Neural progenitor cell (in vitro differentiated cells): ENCODE data around the gene OOSP4A. TPM values are rescaled to one million over a fixed set of nuclear protein-coding genes. Genes with fewer than 3 reads are reported as not detected.

Experiments
- DNase-seq: peaks from one replicate; pipeline ENCODE4 v3.0.0-alpha.2; 2016; ENCODE audit warnings: low spot score
- H2AFZ ChIP-seq: fragments of 200-600 bp; sonication (generic); replicated peaks from 2 replicates; pipeline ENCODE4 v1.6.1; 2016; ENCODE audit warnings: antibody characterized with exemption
- H3F3A ChIP-seq: fragments of 200-600 bp; sonication (generic); 2 replicates; pipeline ENCODE4 v1.6.1; 2016; ENCODE audit warnings: antibody characterized with exemption, low read depth
- H3K27ac ChIP-seq: fragments of 200-600 bp; sonication (generic); 2 replicates; pipeline ENCODE4 v1.5.1; 2016; ENCODE audit warnings: mild to moderate bottlenecking
- H3K27me3 ChIP-seq: fragments of 200-600 bp; sonication (generic); 2 replicates; pipeline ENCODE4 v1.6.1; 2016; ENCODE audit warnings: mild to moderate bottlenecking, moderate library complexity
- H3K36me3 ChIP-seq: fragments of 200-600 bp; sonication (generic); 2 replicates; pipeline ENCODE4 v1.5.1; 2016
- H3K4me1 ChIP-seq: fragments of 200-600 bp; sonication (generic); 2 replicates; pipeline ENCODE4 v1.6.1; 2016; ENCODE audit warnings: mixed run types
- H3K4me2 ChIP-seq: fragments of 200-600 bp; sonication (generic); 2 replicates; pipeline ENCODE4 v1.6.1; 2016
- H3K4me3 ChIP-seq: fragments of 200-600 bp; sonication (generic); 2 replicates; pipeline ENCODE4 v1.5.1; 2016
- H3K79me2 ChIP-seq: fragments of 200-600 bp; sonication (generic); 2 replicates; pipeline ENCODE4 v1.6.1; 2016; ENCODE audit warnings: low read depth
- H3K9ac ChIP-seq: fragments of 200-600 bp; sonication (generic); 2 replicates; pipeline ENCODE4 v1.6.1; 2016
- H3K9me3 ChIP-seq: fragments of 200-600 bp; sonication (generic); 2 replicates; pipeline ENCODE4 v1.5.1; 2016; ENCODE audit warnings: low read depth
- H4K20me1 ChIP-seq: fragments of 200-600 bp; sonication (generic); 2 replicates; pipeline ENCODE4 v1.6.1; 2016; ENCODE audit warnings: low read depth
- H3K27ac Mint-ChIP-seq: 3 replicates; pipeline ENCODE4 v1.8.0; 2021; ENCODE audit warnings: mixed read lengths
- H3K27me3 Mint-ChIP-seq: 2 replicates; pipeline ENCODE4 v1.8.0; 2022; ENCODE audit warnings: low read depth, mild to moderate bottlenecking, inconsistent platforms, moderate library complexity, mixed read lengths; ENCODE audit not compliant: insufficient read depth
- H3K36me3 Mint-ChIP-seq: 3 replicates; pipeline ENCODE4 v1.8.0; 2021; ENCODE audit warnings: mixed read lengths
- H3K4me1 Mint-ChIP-seq: 3 replicates; pipeline ENCODE4 v1.8.0; 2021; ENCODE audit warnings: mixed read lengths
- H3K4me3 Mint-ChIP-seq: 3 replicates; pipeline ENCODE4 v1.8.0; 2021; ENCODE audit warnings: mild to moderate bottlenecking, moderate library complexity, mixed read lengths
- H3K9me3 Mint-ChIP-seq: 3 replicates; pipeline ENCODE4 v1.8.0; 2020; ENCODE audit warnings: mixed read lengths
- EZH2 ChIP-seq: fragments of 200-600 bp; sonication (generic); IDR thresholded peaks from 2 replicates; pipeline ENCODE4 v1.6.1; 2017; ENCODE audit warnings: antibody characterized with exemption, mild to moderate bottlenecking, moderate library complexity
- EZH2phosphoT487 ChIP-seq: fragments of 200-600 bp; sonication (generic); IDR thresholded peaks from 2 replicates; pipeline ENCODE4 v1.6.1; 2017; ENCODE audit warnings: antibody characterized with exemption
- total RNA-seq: library from RNA; depleted of rRNA; stranded (reverse); fragments of >200 nt; gene quantifications from 2 replicates; pipeline ENCODE4 v1.2.3, GENCODE V29; 2015; ENCODE audit warnings: low replicate concordance
- TF ChIP-seq, protein P1 (sequence below): fragments of 200-600 bp; sonication (generic); IDR thresholded peaks from 2 replicates; pipeline ENCODE4 v1.5.1; 2017; ENCODE audit warnings: antibody characterized with exemption, mild to moderate bottlenecking

The OOSP4A gene
- total RNA-seq, 1 donor from 2014 or later, result not detected

GRCh38 chr11:60003729-60004128 lies 39.9 kb downstream of the OOSP4A start:
- Mint-ChIP-seq H3K4me3 (no peak overlapping the region), H3K36me3 (no peaks in the 10 kb centered on the region), H3K9me3 (no peaks in the 10 kb centered on the region), H3K27ac (no peak overlapping the region), H3K4me1 (no peaks in the 10 kb centered on the region), H3K27me3 (no peaks in the 10 kb centered on the region)
- Histone ChIP-seq H3K79me2 (no peaks in the 10 kb centered on the region), H3K4me2 (no peak overlapping the region), H3K4me3 (no peak overlapping the region), H3K9me3 (no peaks in the 10 kb centered on the region), H2AFZ (no peak overlapping the region), H3K27me3 (no peaks in the 10 kb centered on the region), H3F3A (no peaks in the 10 kb centered on the region), H3K27ac (no peak overlapping the region), H4K20me1 (no peaks in the 10 kb centered on the region), H3K4me1 (no peaks in the 10 kb centered on the region), H3K9ac (no peak overlapping the region), H3K36me3 (no peaks in the 10 kb centered on the region)
- TF ChIP-seq, protein P1, sequence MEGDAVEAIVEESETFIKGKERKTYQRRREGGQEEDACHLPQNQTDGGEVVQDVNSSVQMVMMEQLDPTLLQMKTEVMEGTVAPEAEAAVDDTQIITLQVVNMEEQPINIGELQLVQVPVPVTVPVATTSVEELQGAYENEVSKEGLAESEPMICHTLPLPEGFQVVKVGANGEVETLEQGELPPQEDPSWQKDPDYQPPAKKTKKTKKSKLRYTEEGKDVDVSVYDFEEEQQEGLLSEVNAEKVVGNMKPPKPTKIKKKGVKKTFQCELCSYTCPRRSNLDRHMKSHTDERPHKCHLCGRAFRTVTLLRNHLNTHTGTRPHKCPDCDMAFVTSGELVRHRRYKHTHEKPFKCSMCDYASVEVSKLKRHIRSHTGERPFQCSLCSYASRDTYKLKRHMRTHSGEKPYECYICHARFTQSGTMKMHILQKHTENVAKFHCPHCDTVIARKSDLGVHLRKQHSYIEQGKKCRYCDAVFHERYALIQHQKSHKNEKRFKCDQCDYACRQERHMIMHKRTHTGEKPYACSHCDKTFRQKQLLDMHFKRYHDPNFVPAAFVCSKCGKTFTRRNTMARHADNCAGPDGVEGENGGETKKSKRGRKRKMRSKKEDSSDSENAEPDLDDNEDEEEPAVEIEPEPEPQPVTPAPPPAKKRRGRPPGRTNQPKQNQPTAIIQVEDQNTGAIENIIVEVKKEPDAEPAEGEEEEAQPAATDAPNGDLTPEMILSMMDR, result no peak
- TF ChIP-seq EZH2phosphoT487, result no peak
- no peak for TF ChIP-seq EZH2
- DNase-seq, result no peak

DNA sequence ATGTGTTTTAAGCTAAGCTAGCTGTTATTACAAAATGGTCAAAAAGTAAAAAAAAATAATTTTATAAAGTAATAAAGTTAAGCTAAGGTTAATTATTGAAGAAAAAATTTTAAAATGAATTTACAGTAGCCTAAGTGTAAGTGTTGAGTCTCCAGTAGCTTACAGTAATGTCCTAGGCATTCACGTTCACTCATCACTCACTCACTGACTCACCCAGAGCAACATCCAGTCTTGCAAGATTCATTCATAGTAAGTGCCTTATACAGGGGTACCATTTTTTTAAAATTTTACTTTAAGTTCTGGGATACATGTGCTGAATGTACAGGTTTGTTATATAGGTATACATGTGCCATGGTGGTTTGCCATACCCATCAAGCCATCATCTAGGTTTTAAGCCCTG lies 41.5 kb downstream of the OOSP4A start:
- no peaks in the 10 kb centered on the region for H3K9me3 ChIP-seq
- TF ChIP-seq EZH2 (no peak), EZH2phosphoT487 (no peak)
- TF ChIP-seq, protein P1, result no peak
- Mint-ChIP-seq H3K9me3 (no peaks in the 10 kb centered on the region), H3K27ac (no peak overlapping the region), H3K27me3 (no peaks in the 10 kb centered on the region), H3K4me1 (peaks cover 2% of the 10 kb centered on the region), H3K4me3 (no peak overlapping the region), H3K36me3 (no peaks in the 10 kb centered on the region)
- no peaks in the 10 kb centered on the region for H3F3A ChIP-seq
- no peak overlapping the region for H3K27ac ChIP-seq
- no peaks in the 10 kb centered on the region for H3K79me2 ChIP-seq
- H3K36me3 ChIP-seq, result no peaks in the 10 kb centered on the region
- H4K20me1 ChIP-seq, result no peaks in the 10 kb centered on the region
- no peaks in the 10 kb centered on the region for H3K4me1 ChIP-seq
- no peak for DNase-seq
- no peak overlapping the region for H3K4me3 ChIP-seq
- H3K27me3 ChIP-seq, result no peaks in the 10 kb centered on the region
- H3K9ac ChIP-seq, result no peak overlapping the region
- no peak overlapping the region for H3K4me2 ChIP-seq
- H2AFZ ChIP-seq, result no peak overlapping the region

DNA sequence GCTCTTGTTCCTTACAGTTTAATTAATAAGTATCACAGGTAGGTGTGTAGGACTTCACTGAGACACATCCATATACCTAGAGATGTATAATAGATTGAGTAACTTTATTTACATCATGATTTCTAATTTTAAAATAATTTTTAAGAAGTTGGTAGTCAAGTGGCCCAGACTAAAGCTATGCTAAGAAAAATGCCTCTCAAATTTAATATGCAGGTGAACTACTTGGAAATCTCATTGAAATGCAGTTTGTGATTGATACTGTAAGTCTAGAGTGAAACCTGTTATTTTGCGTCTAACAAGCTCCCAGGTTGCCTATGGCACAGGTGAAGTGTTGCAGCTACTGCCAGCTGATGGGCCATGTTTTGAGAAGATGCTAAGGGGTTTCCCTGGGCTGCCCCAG lies 53.0 kb downstream of the OOSP4A start, which contains the start of gene OOSP4B:
Gene OOSP4B, plus strand, starts transcription at position 301 of the 400 bp plus-strand sequence.
- no peak for TF ChIP-seq EZH2
- TF ChIP-seq, protein P1, result no peak
- no peak for TF ChIP-seq EZH2phosphoT487
- Mint-ChIP-seq H3K4me1 (no peaks in the 10 kb centered on the region), H3K36me3 (no peaks in the 10 kb centered on the region), H3K9me3 (peaks cover 4% of the 10 kb centered on the region), H3K27me3 (no peaks in the 10 kb centered on the region), H3K4me3 (no peak within 1 kb of the TSS), H3K27ac (no peak within 1 kb of the TSS)
- H3K9me3 ChIP-seq, result peaks cover 2% of the 10 kb centered on the region
- no peaks in the 10 kb centered on the region for H3K36me3 ChIP-seq
- no peaks in the 10 kb centered on the region for H3K27me3 ChIP-seq
- H3K4me3 ChIP-seq, result no peak within 1 kb of the TSS
- H2AFZ ChIP-seq, result no peak within 1 kb of the TSS
- no peak for DNase-seq
- no peaks in the 10 kb centered on the region for H3K79me2 ChIP-seq
- H3K4me1 ChIP-seq, result no peaks in the 10 kb centered on the region
- no peak within 1 kb of the TSS for H3K27ac ChIP-seq
- H4K20me1 ChIP-seq, result no peaks in the 10 kb centered on the region
- H3K4me2 ChIP-seq, result no peak within 1 kb of the TSS
- no peaks in the 10 kb centered on the region for H3F3A ChIP-seq
- no peak within 1 kb of the TSS for H3K9ac ChIP-seq
